A673 (cell line): Measurements from ENCODE around the gene NFKBIA. TPM values are rescaled to one million over a fixed set of nuclear protein-coding genes. Genes with fewer than 3 reads are reported as not detected.
"Not testable (repeated sequence)": the region's sequence is repeated elsewhere in the genome, so short reads cannot be mapped to it uniquely, and the experiment has no call there.

Source experiments
- BruUV-seq: library from RNA; stranded (reverse); fragments of 400-500 nt; replicated peaks from 2 replicates; lab custom pipeline; 2021; lab: Mats Ljungman, UMichigan
- CTCF ChIA-PET: fragments of 300-600 bp; sonication (Branson Sonifier 250); formaldehyde crosslinking; loops from one replicate; lab custom pipeline; 2022; ENCODE audit warnings: antibody characterized with exemption; lab: Charles Lee
- POLR2A ChIA-PET: fragments of 300-600 bp; sonication (Branson Sonifier 250); formaldehyde crosslinking; loops from one replicate; lab custom pipeline; 2022; ENCODE audit warnings: antibody characterized with exemption; ENCODE audit not compliant: low non-redundant PET; lab: Charles Lee
- DNase-seq: peaks from one replicate; pipeline ENCODE4 v3.0.0-alpha.2; 2015; ENCODE audit warnings: low spot score
- H3K27ac ChIP-seq: fragments of 200-600 bp; sonication (generic); 2 replicates; pipeline ENCODE4 v1.5.1; 2016; ENCODE audit warnings: mixed run types, low read depth, mild to moderate bottlenecking, mixed read lengths, antibody characterized with exemption, low read length; ENCODE audit not compliant: poor library complexity, severe bottlenecking
- H3K27me3 ChIP-seq: fragments of 200-600 bp; sonication (generic); replicated peaks from 2 replicates; pipeline ENCODE4 v1.6.1; 2017; ENCODE audit warnings: mixed run types, low read depth, mild to moderate bottlenecking, mixed read lengths, antibody characterized with exemption, low read length; ENCODE audit not compliant: insufficient read depth, poor library complexity
- H3K36me3 ChIP-seq: fragments of 200-600 bp; sonication (generic); 2 replicates; pipeline ENCODE4 v1.6.1; 2016; ENCODE audit warnings: mixed run types, mild to moderate bottlenecking, mixed read lengths, antibody characterized with exemption, low read length; ENCODE audit not compliant: insufficient read depth, poor library complexity, severe bottlenecking
- H3K4me1 ChIP-seq: fragments of 200-600 bp; sonication (generic); 2 replicates; pipeline ENCODE4 v1.6.1; 2017; ENCODE audit warnings: mixed run types, mild to moderate bottlenecking, mixed read lengths, antibody characterized with exemption, low read length; ENCODE audit not compliant: insufficient read depth, poor library complexity, severe bottlenecking
- H3K4me3 ChIP-seq: fragments of 200-600 bp; sonication (generic); 2 replicates; pipeline ENCODE4 v1.5.1; 2016; ENCODE audit warnings: low read depth, mixed run types, mild to moderate bottlenecking, mixed read lengths, low read length; ENCODE audit not compliant: poor library complexity, severe bottlenecking
- H3K9me3 ChIP-seq: fragments of 200-600 bp; sonication (generic); 2 replicates; pipeline ENCODE4 v1.6.1; 2016; ENCODE audit warnings: mixed run types, low read depth, mild to moderate bottlenecking, mixed read lengths, antibody characterized with exemption, low read length; ENCODE audit not compliant: poor library complexity, severe bottlenecking
- EZH2 ChIP-seq: fragments of 200-600 bp; sonication (generic); IDR thresholded peaks from 2 replicates; pipeline ENCODE4 v1.6.1; 2017; ENCODE audit warnings: borderline replicate concordance, low read depth, mild to moderate bottlenecking, mixed read lengths, antibody characterized with exemption, low read length; ENCODE audit not compliant: poor library complexity, severe bottlenecking
- intact Hi-C: fragments of 100-400 bp; cut with micrococcal nuclease; formaldehyde crosslinking; loops from one replicate; pipeline ENCODE4 v1.10.0; 2022; ENCODE audit not compliant: unreplicated experiment
- total RNA-seq: library from RNA; stranded (reverse); gene quantifications from 2 replicates; pipeline ENCODE4 v1.2.3, GENCODE V29; 2021
- TF ChIP-seq, protein P1 (sequence below): fragments of 300-800, 200-600 bp; sonication (generic); conservative IDR thresholded peaks from 2 replicates; pipeline ENCODE4 v1.5.1; 2017; ENCODE audit warnings: low read depth, mild to moderate bottlenecking, antibody characterized with exemption, low read length, moderate library complexity, mixed read lengths

NFKBIA gene
- total RNA-seq, 1 experiment from 2014 or later: 73.9 TPM

DNA sequence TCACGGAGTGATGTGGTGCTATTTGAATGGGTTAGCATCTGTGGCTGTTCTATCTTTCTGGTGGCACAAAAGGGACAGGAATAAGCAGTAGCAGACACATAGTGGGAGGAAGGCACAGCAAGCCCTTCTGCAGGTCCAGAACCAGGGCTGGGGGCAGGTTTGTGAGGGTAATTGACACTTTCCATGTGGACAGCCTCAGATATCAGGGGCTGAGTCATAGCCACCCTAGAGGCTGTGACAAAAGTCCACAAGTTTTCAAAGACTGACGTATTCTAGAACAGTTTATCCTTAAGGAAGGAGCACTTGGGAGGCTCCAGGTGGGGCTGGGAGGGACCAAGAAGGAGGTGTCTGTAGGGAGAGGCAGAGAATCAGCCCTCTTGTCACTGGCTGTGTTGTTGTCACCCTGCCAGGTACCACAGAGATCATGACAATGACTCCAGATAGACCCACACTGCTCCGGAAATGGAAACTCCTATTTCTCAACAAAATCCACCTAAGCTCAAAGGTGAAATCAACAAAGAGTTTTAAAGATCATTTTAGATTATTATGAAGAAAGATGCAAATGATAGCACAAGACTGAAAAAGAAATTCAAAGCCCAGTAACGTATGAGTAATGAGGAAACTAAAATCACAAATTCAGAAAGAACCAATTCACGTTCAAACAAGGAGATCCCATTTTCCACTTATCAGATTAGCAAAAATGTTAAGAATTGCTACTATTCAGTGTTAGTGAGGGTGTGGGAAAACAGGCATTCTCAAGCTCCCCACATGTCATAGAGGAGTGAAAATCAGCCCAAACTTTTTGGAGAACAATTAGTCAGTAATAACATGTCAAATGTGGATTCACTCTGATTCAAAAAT, 48.3 kb downstream of the NFKBIA start:
- H3K27ac ChIP-seq: no peak overlapping the region
- TF ChIP-seq, protein P1, sequence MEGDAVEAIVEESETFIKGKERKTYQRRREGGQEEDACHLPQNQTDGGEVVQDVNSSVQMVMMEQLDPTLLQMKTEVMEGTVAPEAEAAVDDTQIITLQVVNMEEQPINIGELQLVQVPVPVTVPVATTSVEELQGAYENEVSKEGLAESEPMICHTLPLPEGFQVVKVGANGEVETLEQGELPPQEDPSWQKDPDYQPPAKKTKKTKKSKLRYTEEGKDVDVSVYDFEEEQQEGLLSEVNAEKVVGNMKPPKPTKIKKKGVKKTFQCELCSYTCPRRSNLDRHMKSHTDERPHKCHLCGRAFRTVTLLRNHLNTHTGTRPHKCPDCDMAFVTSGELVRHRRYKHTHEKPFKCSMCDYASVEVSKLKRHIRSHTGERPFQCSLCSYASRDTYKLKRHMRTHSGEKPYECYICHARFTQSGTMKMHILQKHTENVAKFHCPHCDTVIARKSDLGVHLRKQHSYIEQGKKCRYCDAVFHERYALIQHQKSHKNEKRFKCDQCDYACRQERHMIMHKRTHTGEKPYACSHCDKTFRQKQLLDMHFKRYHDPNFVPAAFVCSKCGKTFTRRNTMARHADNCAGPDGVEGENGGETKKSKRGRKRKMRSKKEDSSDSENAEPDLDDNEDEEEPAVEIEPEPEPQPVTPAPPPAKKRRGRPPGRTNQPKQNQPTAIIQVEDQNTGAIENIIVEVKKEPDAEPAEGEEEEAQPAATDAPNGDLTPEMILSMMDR: no peak
- TF ChIP-seq EZH2: no peak
- H3K4me1 ChIP-seq: peaks cover 26% of the 10 kb centered on the region
- DNase-seq: peak; percentile 33
- BruUV-seq: no TSS peak
- no peaks in the 10 kb centered on the region for H3K36me3 ChIP-seq
- POLR2A ChIA-PET: no interaction called here
- intact Hi-C loops: no loop called here
- CTCF ChIA-PET: no interaction called here
- no peaks in the 10 kb centered on the region for H3K27me3 ChIP-seq
- no peak overlapping the region for H3K4me3 ChIP-seq
- no peaks in the 10 kb centered on the region for H3K9me3 ChIP-seq

DNA sequence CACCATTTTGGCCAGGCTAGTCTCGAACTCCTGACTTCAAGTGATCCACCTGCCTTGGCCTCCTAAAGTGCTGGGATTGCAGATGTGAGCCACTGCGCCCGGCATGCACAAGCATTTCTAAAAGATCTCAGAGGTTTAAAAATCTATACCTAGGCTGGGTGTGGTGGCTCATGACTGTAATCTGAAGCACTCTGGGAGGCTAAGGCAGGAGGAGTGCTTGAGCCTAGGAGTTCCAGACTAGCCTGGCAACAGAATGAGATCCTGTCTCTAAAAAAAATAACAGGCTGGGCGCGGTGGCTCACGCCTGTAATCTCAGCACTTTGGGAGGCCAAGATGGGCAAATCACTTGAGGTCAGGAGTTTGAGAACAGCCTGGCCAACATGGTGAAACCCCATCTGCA, 49.3 kb downstream of the NFKBIA start:
- H3K27ac ChIP-seq, H3K9me3 ChIP-seq, CTCF ChIA-PET, H3K27me3 ChIP-seq, POLR2A ChIA-PET, DNase-seq, H3K36me3 ChIP-seq, H3K4me3 ChIP-seq, BruUV-seq, intact Hi-C loops: not testable (repeated sequence)
- peaks cover 26% of the 10 kb centered on the region for H3K4me1 ChIP-seq

DNA sequence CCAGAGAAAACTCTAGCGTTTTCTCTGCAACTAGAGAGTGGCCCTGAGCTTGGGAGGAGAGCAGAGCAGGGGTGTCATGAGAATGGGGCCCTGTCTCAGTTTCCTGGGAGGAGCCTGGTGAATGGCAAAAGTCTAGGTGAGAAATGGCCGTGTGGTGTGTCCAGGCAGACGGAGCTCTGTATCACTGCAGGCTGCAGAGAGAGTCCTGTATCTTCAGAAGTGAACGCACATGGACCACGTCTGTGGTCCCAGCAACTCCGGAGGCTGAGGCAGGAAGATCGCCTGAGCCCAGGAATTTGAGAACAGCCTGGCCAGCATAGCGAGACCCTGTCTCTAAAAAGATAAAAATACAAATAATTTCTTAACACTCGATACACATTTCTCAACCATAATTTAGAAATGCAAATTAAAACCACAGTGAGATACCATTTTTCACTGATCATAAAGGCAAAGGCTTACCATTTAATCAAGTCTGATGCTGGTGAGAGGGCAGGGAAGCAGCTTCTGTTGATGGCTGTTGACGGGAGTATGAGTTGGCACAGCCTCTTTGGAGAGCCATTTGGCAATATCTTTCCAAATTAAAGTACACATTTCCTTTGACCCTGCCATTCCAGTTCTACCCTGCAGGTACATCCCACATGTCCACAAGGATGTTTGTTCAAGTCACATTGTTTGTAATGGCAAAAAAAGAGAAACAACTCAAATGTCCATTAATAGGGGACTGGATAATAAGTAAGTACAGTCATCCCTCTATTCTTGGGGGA, 51.0 kb downstream of the NFKBIA start:
- H3K36me3 ChIP-seq: no peaks in the 10 kb centered on the region
- no peak overlapping the region for H3K27ac ChIP-seq
- intact Hi-C loops: no loop called here
- no peak overlapping the region for H3K4me3 ChIP-seq
- no peak for DNase-seq
- CTCF ChIA-PET: no interaction called here
- H3K27me3 ChIP-seq: no peaks in the 10 kb centered on the region
- POLR2A ChIA-PET: no interaction called here
- BruUV-seq: no TSS peak
- no peaks in the 10 kb centered on the region for H3K9me3 ChIP-seq
- H3K4me1 ChIP-seq: peaks cover 26% of the 10 kb centered on the region
- no peak for TF ChIP-seq EZH2
- TF ChIP-seq, protein P1: no peak
